Measurements from ENCODE around the gene ZBTB46.

- TF ChIP-seq POLR2A (IDR thresholded peaks at IDR 0.05; ENCODE audit: low read depth, low read length) (peak; percentile 54), SIN3A (IDR thresholded peaks at IDR 0.05; ENCODE audit: low read depth, low read length) (no peak), ZNF274 (IDR thresholded peaks at IDR 0.05; ENCODE audit: insufficient read depth, insufficient read length) (no peak), SREBF2 (IDR thresholded peaks at IDR 0.05; ENCODE audit: low read length) (no peak), EZH2 (IDR thresholded peaks at IDR 0.05; ENCODE audit: borderline replicate concordance, control insufficient read depth, low read depth, low read length) (no peak), CBX5 (IDR thresholded peaks at IDR 0.05; ENCODE audit: low read depth) (no peak), ZSCAN29 (IDR thresholded peaks at IDR 0.05) (no peak), PBX3 (IDR thresholded peaks at IDR 0.05; ENCODE audit: insufficient replicate concordance, low read depth, low read length) (no peak), CTCF (IDR thresholded peaks at IDR 0.05 in 2 of 3, conservative IDR thresholded peaks at IDR 0.05 in 1 of 3; ENCODE audit: control insufficient read depth in 2 of 3, extremely low read depth in 1 of 3, insufficient read depth in 1 of 3, low read depth in 3 of 3, low read length in 3 of 3) (no peak)
Measured at GRCh38 chr20:63702751-63703470, 128.2 kb downstream of the ZBTB46 start.

Measured in GM12878 (cell line).